Stimulated activated CD8-positive, alpha-beta memory T cell treated with anti-CD3 and anti-CD28 coated beads, Interleukin-7, amount 100 ng/mL, for 1 hour (primary cell): ENCODE data around the gene SMAD3.

ENCODE experiments used
- DNase-seq, 2 donors: peaks; one replicate each; pipeline ENCODE4 v3.0.0-alpha.2; 2020; ENCODE audit warnings: low read depth in 2 of 2

The SMAD3 gene

GRCh38 chr15:67179411-67179995, 114.1 kb downstream of the SMAD3 start:
- DNase-seq, result no peak

DNA sequence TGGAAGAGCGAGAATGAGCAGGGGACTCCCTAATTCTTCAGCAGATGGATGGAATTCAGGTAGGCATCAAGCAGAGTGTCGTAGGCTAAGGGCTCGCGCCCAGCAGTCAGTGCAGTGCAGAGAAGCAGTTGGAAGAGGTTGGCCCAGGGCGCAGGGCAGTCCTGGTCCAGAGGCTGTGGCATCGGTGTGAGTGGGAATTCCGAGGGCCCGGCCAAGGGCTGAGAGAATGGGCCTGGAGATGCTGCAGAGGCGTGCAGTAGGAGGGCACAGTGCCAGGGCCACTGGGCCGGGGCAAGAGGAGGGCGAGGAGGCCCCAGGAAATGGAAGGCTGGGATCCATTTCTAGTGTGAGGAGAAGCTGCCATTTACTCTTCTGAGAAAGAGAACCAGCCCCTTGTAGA, 114.6 kb downstream of the SMAD3 start:
- DNase-seq, result no peak

DNA sequence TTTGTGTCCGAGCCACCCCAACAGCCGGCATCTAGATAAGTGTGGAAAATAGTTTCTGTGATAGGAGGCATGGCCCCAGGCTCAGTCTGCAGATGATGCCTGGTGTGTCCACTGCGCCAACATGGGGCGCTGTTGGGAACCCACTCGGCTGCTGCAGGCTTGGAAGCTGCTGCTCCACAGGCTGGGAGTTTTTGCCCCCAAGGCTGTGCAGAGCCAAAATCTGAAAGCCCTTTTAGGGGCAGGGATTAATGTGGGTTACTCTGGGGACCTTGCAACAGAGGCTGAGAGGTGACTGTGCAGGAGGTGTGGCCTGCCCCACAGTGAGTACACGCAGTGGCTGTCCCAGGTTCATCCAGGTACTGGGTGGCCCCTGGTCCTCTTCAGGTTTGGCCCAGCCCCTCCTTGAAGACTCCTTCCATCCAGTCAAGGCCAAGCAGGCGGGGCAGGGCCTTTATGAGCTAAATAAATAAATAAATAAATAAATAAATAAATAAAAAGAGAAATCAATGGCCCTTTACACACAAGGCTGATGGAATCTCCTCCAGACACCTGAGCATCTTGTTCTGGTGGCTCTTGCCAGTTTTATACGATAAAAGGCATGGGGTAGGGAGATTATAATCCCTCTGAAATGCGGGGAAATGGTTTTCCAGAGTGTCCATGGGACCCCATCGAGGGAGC, 115.3 kb downstream of the SMAD3 start:
- DNase-seq, result no peak

DNA sequence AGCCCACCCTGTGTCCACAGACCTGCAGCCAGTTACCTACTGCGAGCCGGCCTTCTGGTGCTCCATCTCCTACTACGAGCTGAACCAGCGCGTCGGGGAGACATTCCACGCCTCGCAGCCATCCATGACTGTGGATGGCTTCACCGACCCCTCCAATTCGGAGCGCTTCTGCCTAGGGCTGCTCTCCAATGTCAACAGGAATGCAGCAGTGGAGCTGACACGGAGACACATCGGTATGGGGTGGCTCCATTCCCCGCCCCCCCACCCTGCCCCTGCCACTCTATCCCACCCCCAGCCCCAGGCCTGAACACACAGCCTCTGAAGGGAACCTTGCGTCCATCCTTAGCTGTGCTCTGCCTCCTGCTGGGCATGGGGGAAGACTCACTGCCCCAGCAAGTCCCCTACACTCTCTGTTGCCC, 115.8 kb downstream of the SMAD3 start:
- no peak for DNase-seq

GRCh38 chr15:67183443-67184169, 118.2 kb downstream of the SMAD3 start:
- no peak for DNase-seq

DNA sequence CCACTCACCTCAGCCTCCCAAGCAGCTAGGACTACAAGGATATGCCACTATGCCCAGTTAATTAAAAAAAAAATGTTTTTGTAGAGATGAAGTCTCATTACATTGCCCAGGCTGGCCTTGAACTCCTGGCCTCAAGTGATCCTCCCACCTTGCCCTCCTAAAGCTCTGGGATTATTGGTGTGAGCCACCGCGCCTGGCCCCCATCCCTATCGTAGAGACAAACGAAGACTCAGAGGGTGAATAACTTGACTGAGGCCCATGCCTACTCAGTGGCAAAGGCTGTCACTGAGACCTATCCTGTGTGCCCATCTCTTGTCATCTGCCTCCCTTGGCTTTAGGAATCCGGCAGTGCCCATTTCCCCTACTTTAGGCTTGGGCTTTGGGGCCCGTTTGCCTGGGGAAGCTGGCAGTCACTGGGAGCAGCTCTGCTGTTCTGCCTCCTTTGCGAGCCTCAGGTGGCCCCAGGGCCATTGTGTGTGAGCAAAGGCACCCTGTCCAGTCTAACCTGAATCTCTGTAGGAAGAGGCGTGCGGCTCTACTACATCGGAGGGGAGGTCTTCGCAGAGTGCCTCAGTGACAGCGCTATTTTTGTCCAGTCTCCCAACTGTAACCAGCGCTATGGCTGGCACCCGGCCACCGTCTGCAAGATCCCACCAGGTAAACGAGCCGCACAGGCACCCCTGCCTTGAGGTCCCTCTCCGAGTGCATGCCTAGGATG, 119.0 kb downstream of the SMAD3 start:
- DNase-seq, result no peak

- no peak for DNase-seq
These were observed 119.6 kb downstream of the SMAD3 start for GRCh38 chr15:67185051-67185450.

- no peak for DNase-seq
These were observed 120.3 kb downstream of the SMAD3 start for GRCh38 chr15:67185621-67186225.

DNA sequence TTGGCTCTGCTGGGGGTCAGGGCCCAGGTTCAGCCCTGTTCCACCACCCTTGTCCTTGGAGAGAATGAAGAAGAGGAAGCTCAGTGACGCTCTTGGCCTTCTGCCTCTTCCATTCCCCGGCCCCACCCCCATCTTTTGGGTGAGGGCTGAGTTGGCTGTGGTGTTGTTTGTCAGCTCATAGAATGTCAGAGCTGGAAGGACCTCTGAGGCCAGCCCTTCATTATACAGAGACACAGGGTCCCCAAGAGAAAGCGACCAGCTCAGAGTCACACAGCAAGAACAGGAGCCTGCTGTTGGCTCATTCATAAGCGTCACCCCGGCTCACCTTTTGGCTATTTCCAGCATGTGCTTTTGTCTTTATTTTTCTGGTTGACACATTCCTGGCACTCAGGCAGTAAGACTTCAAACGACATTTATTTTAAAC, 120.8 kb downstream of the SMAD3 start:
- no peak for DNase-seq

DNA sequence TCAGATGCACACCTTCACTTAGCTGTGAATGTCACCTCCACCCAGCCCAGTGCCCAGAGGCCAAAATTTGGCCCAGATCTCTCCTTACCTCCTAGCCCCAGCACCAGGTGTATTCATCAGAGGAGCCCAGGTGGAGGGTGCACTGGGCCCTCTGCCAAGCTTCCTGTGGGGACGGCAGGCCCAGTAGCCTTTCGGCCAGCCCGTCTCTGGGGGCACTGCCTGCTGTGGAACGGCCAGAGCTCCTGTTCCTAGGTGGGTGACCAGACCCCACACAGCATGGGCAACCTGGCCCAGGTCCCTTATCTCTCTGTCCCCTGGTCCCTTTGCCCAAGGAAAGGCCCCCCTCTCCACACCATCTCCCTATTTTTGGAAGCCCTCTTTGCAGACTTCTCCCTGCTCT, 121.3 kb downstream of the SMAD3 start:
- DNase-seq, result no peak

- no peak for DNase-seq
These were observed 122.0 kb downstream of the SMAD3 start for GRCh38 chr15:67187351-67187854.

- no peak for DNase-seq
These were observed 123.3 kb downstream of the SMAD3 start for GRCh38 chr15:67188551-67189218.

GRCh38 chr15:67189326-67190051, 124.1 kb downstream of the SMAD3 start:
- no peak for DNase-seq

GRCh38 chr15:67190326-67190725, 124.9 kb downstream of the SMAD3 start:
- DNase-seq, result no peak

DNA sequence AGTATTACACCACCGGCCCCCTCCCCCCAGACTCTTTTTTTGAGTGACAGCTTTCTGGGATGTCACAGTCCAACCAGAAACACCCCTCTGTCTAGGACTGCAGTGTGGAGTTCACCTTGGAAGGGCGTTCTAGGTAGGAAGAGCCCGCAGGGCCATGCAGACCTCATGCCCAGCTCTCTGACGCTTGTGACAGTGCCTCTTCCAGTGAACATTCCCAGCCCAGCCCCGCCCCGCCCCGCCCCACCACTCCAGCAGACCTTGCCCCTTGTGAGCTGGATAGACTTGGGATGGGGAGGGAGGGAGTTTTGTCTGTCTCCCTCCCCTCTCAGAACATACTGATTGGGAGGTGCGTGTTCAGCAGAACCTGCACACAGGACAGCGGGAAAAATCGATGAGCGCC, 125.4 kb downstream of the SMAD3 start:
- DNase-seq, result no peak

DNA sequence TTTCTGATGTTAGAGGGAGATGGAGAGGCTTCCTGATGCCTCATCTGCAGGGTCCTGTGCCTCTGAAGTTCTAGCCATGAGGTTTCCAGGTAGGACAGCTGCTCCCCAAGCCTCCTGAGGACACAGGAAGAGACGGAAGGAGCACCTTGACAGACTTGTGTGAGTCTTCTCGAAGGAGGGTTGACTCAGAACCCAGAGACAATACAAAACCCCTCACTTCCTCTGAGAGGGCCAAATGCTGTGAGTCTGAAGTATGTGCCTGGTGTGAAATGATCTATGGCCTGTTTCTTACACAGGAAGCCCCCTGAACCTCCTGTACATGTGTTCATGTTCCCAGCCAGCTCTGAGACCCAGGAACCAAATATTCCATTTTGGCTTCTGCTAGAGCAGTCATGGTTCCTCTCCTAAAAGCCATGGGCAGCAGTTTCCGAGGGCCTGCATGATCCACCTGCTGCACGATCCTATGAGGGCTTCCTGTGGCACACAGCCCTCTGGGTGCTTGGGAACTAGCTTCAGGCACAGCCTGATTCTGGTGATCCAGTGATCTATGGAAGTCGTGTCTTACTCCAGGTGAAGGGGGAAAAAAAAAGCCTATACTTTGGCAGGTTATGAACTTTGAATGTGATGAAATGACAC, 126.9 kb downstream of the SMAD3 start:
- no peak for DNase-seq

DNA sequence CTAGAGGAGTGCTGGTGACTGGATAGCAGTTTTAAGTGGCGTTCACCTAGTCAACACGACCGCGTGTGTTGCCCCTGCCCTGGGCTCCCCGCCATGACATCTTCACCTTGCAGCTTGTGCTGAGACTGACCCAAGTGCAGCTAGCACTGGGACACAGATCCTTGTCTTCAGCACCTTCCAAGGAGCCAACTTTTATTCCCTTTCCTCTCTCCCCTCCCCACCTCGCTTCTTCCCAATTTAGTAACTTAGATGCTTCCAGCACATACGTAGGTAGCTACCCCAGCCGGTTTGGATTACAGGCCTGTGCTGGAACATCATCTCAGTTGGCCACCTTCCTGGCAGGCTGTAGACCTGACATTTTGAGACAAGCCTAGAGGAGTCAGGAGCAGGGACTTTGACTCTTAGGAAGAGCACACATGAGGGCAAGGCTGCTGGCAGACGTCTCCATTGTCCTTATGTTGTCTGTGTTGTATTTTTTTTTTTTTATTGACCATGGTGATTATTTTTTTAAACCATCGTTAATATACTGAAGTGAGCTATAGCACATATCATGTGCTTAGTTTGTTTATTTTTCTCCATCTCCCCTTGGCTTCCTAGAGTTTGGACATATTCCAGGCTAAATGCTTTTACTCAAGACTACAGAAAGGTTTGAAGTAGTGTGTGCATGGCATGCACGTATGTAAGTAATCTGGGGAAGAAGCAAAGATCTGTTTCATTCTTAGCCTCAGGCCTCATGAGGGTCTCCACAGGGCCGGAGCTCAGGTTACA, 128.0 kb downstream of the SMAD3 start:
- no peak for DNase-seq

- DNase-seq, result no peak
These were observed 129.0 kb downstream of the SMAD3 start for GRCh38 chr15:67194171-67195114.
